MCF 10A (cell line): ENCODE data around the gene KCNC4. TPM values are rescaled to one million over a fixed set of nuclear protein-coding genes. Genes with fewer than 3 reads are reported as not detected.

Source experiments
- BruUV-seq: library from RNA; stranded (reverse); fragments of 400-500 nt; replicated peaks from 2 replicates; lab custom pipeline; 2021; lab: Mats Ljungman, UMichigan
- CTCF ChIA-PET: fragments of 300-600 bp; sonication (Branson Sonifier 250); formaldehyde crosslinking; extraction: SDS; loops from one replicate; lab custom pipeline; 2021; ENCODE audit warnings: antibody characterized with exemption, inconsistent platforms; lab: Yijun Ruan, JAX
- POLR2A ChIA-PET: fragments of 300-600, 350-650 bp; sonication (Branson Sonifier 250); formaldehyde crosslinking; extraction: SDS; loops from one replicate; lab custom pipeline; 2020; ENCODE audit warnings: antibody characterized with exemption, inconsistent platforms; lab: Yijun Ruan, JAX
- DNase-seq: peaks from one replicate; pipeline ENCODE4 v3.0.0-alpha.2; 2018; ENCODE audit not compliant: unreplicated experiment
- H3K27ac Mint-ChIP-seq: one replicate; pipeline ENCODE4 v1.8.0; 2022; ENCODE audit warnings: mild to moderate bottlenecking, low read depth, mixed read lengths; ENCODE audit not compliant: unreplicated experiment
- H3K27me3 Mint-ChIP-seq: one replicate; pipeline ENCODE4 v1.8.0; 2022; ENCODE audit warnings: mixed read lengths; ENCODE audit not compliant: insufficient read depth, unreplicated experiment
- H3K36me3 Mint-ChIP-seq: one replicate; pipeline ENCODE4 v1.8.0; 2022; ENCODE audit warnings: mild to moderate bottlenecking, moderate library complexity, mixed read lengths; ENCODE audit not compliant: insufficient read depth, unreplicated experiment
- H3K4me1 Mint-ChIP-seq: one replicate; pipeline ENCODE4 v1.8.0; 2022; ENCODE audit warnings: mixed read lengths; ENCODE audit not compliant: insufficient read depth, unreplicated experiment
- H3K4me3 Mint-ChIP-seq: one replicate; pipeline ENCODE4 v1.8.0; 2022; ENCODE audit warnings: mild to moderate bottlenecking, moderate library complexity, mixed read lengths; ENCODE audit not compliant: unreplicated experiment
- H3K9me3 Mint-ChIP-seq: one replicate; pipeline ENCODE4 v1.8.0; 2022; ENCODE audit warnings: mixed read lengths; ENCODE audit not compliant: unreplicated experiment
- intact Hi-C: fragments of 100-400 bp; cut with micrococcal nuclease; formaldehyde crosslinking; loops from 2 replicates; pipeline ENCODE4 v1.14.1; 2022
- total RNA-seq: library from RNA; stranded (reverse); gene quantifications from 2 replicates; pipeline ENCODE4 v1.2.3, GENCODE V29; 2022
- TF ChIP-seq, protein P1 (sequence below): fragments of 200-600 bp; IDR thresholded peaks from one replicate; pipeline ENCODE4 v1.8.0; 2022; ENCODE audit warnings: antibody characterized with exemption, mild to moderate bottlenecking; ENCODE audit not compliant: unreplicated experiment

KCNC4 gene
- total RNA-seq, 1 experiment from 2014 or later: 1.3 TPM

GRCh38 chr1:110183642-110184167 is 26.4 kb upstream of the KCNC4 start:
- no peaks in the 10 kb centered on the region for H3K4me1 Mint-ChIP-seq
- H3K4me3 Mint-ChIP-seq: no peak overlapping the region
- ChIA-PET POLR2A (no interaction called here), CTCF (interaction anchor here (0.7 to 1.5 kb wide), 3 partner anchors 13 to 25 kb away, joined by 3 to 4 read pairs (median 3); no protein-coding TSS in a partner anchor)
- TF ChIP-seq, protein P1, sequence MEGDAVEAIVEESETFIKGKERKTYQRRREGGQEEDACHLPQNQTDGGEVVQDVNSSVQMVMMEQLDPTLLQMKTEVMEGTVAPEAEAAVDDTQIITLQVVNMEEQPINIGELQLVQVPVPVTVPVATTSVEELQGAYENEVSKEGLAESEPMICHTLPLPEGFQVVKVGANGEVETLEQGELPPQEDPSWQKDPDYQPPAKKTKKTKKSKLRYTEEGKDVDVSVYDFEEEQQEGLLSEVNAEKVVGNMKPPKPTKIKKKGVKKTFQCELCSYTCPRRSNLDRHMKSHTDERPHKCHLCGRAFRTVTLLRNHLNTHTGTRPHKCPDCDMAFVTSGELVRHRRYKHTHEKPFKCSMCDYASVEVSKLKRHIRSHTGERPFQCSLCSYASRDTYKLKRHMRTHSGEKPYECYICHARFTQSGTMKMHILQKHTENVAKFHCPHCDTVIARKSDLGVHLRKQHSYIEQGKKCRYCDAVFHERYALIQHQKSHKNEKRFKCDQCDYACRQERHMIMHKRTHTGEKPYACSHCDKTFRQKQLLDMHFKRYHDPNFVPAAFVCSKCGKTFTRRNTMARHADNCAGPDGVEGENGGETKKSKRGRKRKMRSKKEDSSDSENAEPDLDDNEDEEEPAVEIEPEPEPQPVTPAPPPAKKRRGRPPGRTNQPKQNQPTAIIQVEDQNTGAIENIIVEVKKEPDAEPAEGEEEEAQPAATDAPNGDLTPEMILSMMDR: no peak
- no peak overlapping the region for H3K27ac Mint-ChIP-seq
- intact Hi-C loops: no loop called here
- no peak for DNase-seq
- no peaks in the 10 kb centered on the region for H3K9me3 Mint-ChIP-seq
- H3K27me3 Mint-ChIP-seq: peaks cover 20% of the 10 kb centered on the region
- no peaks in the 10 kb centered on the region for H3K36me3 Mint-ChIP-seq
- no TSS peak for BruUV-seq

DNA sequence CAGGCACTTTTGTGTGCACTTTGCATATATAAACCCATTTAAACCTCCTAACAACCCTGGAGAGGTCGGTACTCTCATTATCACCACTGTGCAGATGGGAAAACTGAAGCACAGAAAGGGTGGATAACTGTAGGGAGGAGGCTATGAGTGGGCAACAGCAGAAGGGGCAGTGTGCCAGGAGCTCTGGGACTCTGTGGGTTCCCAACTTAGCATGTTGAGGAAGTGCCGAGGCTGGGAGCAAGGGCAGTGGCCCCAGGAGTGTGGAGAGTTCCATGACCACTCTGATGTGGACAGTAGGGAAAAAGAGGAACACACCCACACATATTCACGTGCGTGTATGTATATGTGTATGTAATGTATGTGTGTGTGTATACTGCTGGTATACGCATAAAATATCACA is 25.7 kb upstream of the KCNC4 start:
- Mint-ChIP-seq H3K9me3 (no peaks in the 10 kb centered on the region), H3K27me3 (peaks cover 28% of the 10 kb centered on the region), H3K27ac (no peak overlapping the region), H3K36me3 (no peaks in the 10 kb centered on the region), H3K4me1 (no peaks in the 10 kb centered on the region), H3K4me3 (no peak overlapping the region)
- no TSS peak for BruUV-seq
- DNase-seq: no peak
- ChIA-PET CTCF (interaction anchor here (0.6 to 1.5 kb wide), 2 partner anchors 15 to 18 kb away, joined by 3 read pairs; no protein-coding TSS in a partner anchor), POLR2A (no interaction called here)
- intact Hi-C loops: no loop called here
- TF ChIP-seq, protein P1: no peak

DNA sequence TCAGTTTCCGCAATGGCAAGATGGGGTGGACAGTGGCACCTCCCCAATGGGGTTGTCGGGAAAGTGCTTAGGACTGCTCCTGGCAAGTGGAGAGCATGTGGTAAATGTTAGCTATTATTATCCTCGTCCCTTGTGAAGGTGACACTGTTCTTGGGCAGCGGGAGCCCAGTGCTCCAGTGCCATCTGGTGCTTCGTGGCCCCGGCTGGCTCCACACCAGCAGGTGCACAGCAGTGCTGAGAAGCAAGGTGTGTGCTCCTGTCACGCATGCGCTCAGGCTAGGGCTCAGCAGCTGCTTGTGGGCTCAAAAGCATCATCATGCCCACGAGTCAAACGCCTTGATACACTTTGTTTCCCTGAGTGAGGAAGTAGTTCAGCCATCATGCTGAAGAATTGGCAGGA is 24.9 kb upstream of the KCNC4 start:
- TF ChIP-seq, protein P1: no peak
- no peaks in the 10 kb centered on the region for H3K9me3 Mint-ChIP-seq
- BruUV-seq: no TSS peak
- H3K27me3 Mint-ChIP-seq: peaks cover 34% of the 10 kb centered on the region
- peaks cover 2% of the 10 kb centered on the region for H3K4me1 Mint-ChIP-seq
- no peaks in the 10 kb centered on the region for H3K36me3 Mint-ChIP-seq
- no peak overlapping the region for H3K27ac Mint-ChIP-seq
- POLR2A ChIA-PET: no interaction called here
- intact Hi-C loops: no loop called here
- CTCF ChIA-PET: interaction anchor here (0.6 to 1.5 kb wide), 4 partner anchors 16 to 309 kb away, joined by 3 to 4 read pairs (median 3); no protein-coding TSS in a partner anchor
- no peak for DNase-seq
- H3K4me3 Mint-ChIP-seq: no peak overlapping the region

- H3K36me3 Mint-ChIP-seq: no peaks in the 10 kb centered on the region
- no peak for DNase-seq
- CTCF ChIA-PET: interaction anchor here (0.6 to 2.9 kb wide), 11 partner anchors 9 to 309 kb away, joined by 3 to 18 read pairs (median 5); no protein-coding TSS in a partner anchor
- H3K27ac Mint-ChIP-seq: no peak overlapping the region
- no TSS peak for BruUV-seq
- TF ChIP-seq, protein P1: no peak
- H3K9me3 Mint-ChIP-seq: no peaks in the 10 kb centered on the region
- intact Hi-C loops: no loop called here
- H3K27me3 Mint-ChIP-seq: peaks cover 34% of the 10 kb centered on the region
- POLR2A ChIA-PET: interaction anchor here (0.9 kb wide), 1 partner anchor 17 kb away, joined by 4 read pairs; no protein-coding TSS in a partner anchor
- H3K4me3 Mint-ChIP-seq: no peak overlapping the region
- H3K4me1 Mint-ChIP-seq: peaks cover 6% of the 10 kb centered on the region
Measured at GRCh38 chr1:110186558-110186957, 23.6 kb upstream of the KCNC4 start.
